Measurements from ENCODE around the gene RAP1GDS1.

GRCh38 chr4:98275145-98275544 lies 14.0 kb downstream of the RAP1GDS1 start:
- TF ChIP-seq KDM5A (IDR thresholded peaks at IDR 0.05; ENCODE audit: borderline replicate concordance, low read length) (no peak), POLR2A (IDR thresholded peaks at IDR 0.05; ENCODE audit: insufficient read depth in 1 of 2, low read depth in 2 of 2, low read length in 2 of 2) (no peak), CREM (IDR thresholded peaks at IDR 0.05) (no peak), CREM (CRISPR knock-in tag; IDR thresholded peaks at IDR 0.05) (no peak), CTCF (CRISPR knock-in tag; IDR thresholded peaks at IDR 0.05) (no peak), GABPA (IDR thresholded peaks at IDR 0.05; ENCODE audit: low read depth, low read length) (no peak), GABPA (CRISPR knock-in tag; IDR thresholded peaks at IDR 0.05; ENCODE audit: low read depth) (no peak), YEATS2 (CRISPR knock-in tag; IDR thresholded peaks at IDR 0.05; ENCODE audit: borderline replicate concordance) (no peak)

Data from HepG2 (cell line).